Hematopoietic multipotent progenitor cell treated with erythropoietin and hydrocortisone succinate and interleukin-3 and kit ligand, for 4 days (in vitro differentiated cells): ENCODE measurements around the gene ACADSB.

ENCODE experiments used
- DNase-seq: peaks from one replicate; pipeline ENCODE4 v3.0.0-alpha.2; 2015

The ACADSB gene

DNA sequence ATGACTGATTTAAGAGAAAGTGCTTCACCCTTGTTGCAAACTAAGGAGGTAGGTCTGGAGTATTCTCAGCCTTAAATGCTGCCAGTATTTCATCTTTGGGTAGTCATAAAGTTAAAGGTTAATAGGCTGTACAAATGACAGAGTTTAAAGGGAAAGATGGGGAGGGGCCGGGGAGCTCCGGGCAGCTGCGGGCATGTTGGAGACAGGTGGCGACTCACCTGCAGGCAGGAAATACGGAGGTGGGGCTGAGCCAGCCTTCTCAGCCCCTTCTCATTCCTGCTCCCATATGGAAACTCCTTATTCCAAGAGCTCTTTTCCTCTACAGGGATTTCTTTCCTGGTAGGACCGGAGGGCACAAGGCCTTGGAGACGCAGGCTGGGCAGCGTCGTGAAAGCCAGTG is 95.1 kb downstream of the ACADSB start:
- DNase-seq, result no peak
